Measurements from ENCODE around the gene RORC.
"Not testable (repeated sequence)": the region's sequence is repeated elsewhere in the genome, so short reads cannot be mapped to it uniquely, and the experiment has no call there.

RORC gene

GRCh38 chr1:151803915-151804314 lies 27.7 kb downstream of the RORC start:
- no peak for DNase-seq

- no peak for DNase-seq
Observed at GRCh38 chr1:151803164-151803563, 28.4 kb downstream of the RORC start.

GRCh38 chr1:151802372-151802771 lies 29.2 kb downstream of the RORC start:
- DNase-seq = no peak

GRCh38 chr1:151801846-151802245 lies 29.8 kb downstream of the RORC start:
- DNase-seq = no peak

- no peak for DNase-seq
Observed at GRCh38 chr1:151801310-151801820, 30.2 kb downstream of the RORC start.

- DNase-seq = no peak
Observed at GRCh38 chr1:151800830-151801229, 30.8 kb downstream of the RORC start.

GRCh38 chr1:151799179-151800022 lies 32.2 kb downstream of the RORC start:
- no peak for DNase-seq

GRCh38 chr1:151798571-151798970 lies 33.0 kb downstream of the RORC start:
- no peak for DNase-seq

- DNase-seq = peak; percentile 63
Observed at GRCh38 chr1:151790940-151791651, 40.5 kb downstream of the RORC start.

- DNase-seq = peak; percentile 98
Observed at GRCh38 chr1:151790071-151790939, 41.3 kb downstream of the RORC start, which contains the start of gene TDRKH. Gene TDRKH (minus strand): TSS chr1:151790500. CDS start chr1:151783022, 7,478 bp downstream.

- no peak for DNase-seq
Observed at GRCh38 chr1:151787689-151788088, 43.9 kb downstream of the RORC start.

GRCh38 chr1:151783796-151784195 lies 47.8 kb downstream of the RORC start:
- DNase-seq = no peak

GRCh38 chr1:151782741-151783140 lies 48.9 kb downstream of the RORC start:
- no peak for DNase-seq

- not testable (repeated sequence) for DNase-seq
Observed at GRCh38 chr1:151782026-151782425, 49.6 kb downstream of the RORC start.

- DNase-seq = not testable (repeated sequence)
Observed at GRCh38 chr1:151780736-151781135, 50.9 kb downstream of the RORC start.

GRCh38 chr1:151779852-151780251 lies 51.8 kb downstream of the RORC start:
- no peak for DNase-seq

- DNase-seq = no peak
Observed at GRCh38 chr1:151777317-151777716, 54.3 kb downstream of the RORC start.

- DNase-seq = no peak
Observed at GRCh38 chr1:151776665-151777062, 54.9 kb downstream of the RORC start.

- no peak for DNase-seq
Observed at GRCh38 chr1:151775894-151776664, 55.5 kb downstream of the RORC start.

- DNase-seq = no peak
Observed at GRCh38 chr1:151774256-151774922, 57.2 kb downstream of the RORC start.

GRCh38 chr1:151773702-151774101 lies 57.9 kb downstream of the RORC start:
- DNase-seq = no peak
